ENCODE measurements around the gene NAV3.
"Not testable (repeated sequence)": the region's sequence is repeated elsewhere in the genome, so short reads cannot be mapped to it uniquely, and the experiment has no call there.

NAV3 gene

DNA sequence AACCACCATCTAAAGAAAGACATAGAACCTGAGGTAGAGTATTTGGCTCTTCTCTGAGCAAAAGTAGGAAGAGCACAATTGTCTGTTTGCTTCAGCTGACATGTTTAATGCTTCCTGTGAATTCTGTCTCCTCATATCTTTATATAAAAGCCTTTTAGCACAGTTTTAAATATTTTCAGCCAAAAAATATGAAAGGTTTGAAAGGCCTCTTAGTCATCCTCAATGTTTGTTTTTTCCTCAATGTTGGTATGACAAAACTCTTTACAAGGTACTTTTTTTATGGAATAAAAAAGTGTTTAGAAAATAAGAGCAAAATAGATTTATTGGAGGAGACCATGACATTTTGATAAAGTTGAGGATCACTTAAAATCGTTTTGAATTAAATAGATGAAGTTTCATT lies 360.9 kb downstream of the NAV3 start:
- peak; percentile 60 for DNase-seq (ENCODE audit: low read depth)

DNA sequence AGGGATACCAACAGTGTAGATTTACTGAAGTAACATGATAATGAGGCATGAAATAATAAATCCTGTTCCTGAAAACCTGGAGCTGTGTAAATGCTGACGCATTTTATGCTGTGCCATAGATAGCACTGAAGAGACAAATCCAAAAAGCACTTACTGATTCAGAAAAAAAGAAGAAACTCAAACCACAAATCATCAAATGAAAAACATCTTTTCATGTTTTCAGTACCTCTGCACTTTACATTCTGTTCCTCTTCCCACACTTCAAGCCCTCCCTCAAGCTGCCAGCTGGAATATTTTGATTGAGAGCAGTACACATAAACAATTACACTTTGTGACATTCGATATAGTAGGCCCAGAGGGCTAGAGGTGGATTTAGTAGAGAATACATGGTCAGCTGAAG lies 362.3 kb downstream of the NAV3 start:
- peak; percentile 57 for DNase-seq (ENCODE audit: low read depth)

DNA sequence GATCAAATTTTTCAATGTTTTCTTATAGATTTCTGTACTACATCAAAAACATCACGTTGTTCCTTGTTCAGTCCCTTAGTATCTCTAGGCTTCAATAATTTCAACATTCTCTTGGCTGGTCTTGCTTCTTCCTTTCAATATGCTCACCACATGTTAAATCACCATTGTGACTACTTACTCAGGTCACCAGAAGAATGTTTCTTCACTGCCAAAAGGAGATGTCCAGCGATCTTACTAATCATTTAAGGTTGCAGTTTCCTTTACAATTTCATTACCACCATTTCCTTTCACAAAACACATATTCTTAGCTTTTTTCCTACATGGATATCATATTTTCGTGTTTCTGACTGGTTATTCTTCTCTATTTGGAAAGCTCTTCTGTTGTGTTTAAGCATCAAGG lies 363.8 kb downstream of the NAV3 start:
- peak; percentile 96 for DNase-seq (ENCODE audit: low read depth)

DNA sequence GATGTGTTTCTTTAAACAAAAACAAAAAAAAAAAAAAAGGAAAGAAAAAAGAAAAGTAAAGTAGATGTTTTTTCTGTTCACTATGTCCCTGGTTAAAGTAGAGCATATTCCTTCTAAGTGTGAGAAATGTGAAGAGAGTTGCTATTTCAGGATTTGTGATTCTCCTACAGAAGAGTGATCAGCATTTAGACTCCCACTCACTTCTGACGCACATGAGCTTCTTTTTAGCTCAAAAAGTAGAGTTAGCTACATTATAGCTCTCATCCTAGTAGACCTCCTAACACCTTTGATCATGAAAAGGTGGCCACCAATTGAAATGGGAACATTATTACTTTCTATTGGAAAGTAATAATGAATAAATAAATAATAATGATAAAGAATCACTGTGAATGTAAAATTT lies 368.2 kb downstream of the NAV3 start:
- DNase-seq (ENCODE audit: low read depth) = no peak

DNA sequence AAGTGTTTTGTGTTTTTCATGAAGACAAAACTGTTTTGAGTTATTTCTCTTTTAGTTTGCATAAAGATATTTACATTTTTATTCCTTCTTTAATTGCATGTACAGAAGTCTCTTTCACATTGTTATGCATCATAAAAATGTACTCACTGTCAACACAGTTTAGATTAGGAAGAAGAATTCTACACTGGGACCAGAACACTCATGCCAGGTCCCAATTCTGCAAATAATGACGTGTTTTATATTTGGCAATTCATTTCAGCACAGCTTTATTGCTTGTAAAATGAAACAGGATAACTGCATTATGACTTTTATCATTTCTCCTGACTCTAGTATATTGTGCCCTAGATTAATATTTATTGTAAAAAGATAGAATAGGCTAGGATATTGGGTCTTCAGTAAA lies 369.2 kb downstream of the NAV3 start:
- DNase-seq (ENCODE audit: low read depth) = no peak

DNA sequence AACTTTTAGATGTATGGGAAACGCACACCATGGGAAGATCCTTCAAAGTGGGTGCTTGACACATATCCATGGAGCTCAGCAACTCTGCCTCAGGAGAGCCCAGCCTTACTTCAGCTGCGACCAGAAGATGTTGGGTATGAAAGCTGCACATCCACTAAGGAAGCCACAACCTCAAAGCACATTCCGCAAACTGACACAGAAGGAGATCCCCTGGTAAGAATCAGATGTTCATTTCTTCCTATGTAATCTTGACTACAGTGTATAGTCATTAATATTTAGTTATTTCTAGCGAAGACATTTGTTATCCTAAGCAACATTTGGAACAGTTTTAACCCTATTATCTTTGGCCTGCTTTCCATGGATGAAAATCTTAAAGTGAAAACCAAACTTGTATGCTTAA lies 374.2 kb downstream of the NAV3 start:
- no peak for DNase-seq (ENCODE audit: low read depth)

DNA sequence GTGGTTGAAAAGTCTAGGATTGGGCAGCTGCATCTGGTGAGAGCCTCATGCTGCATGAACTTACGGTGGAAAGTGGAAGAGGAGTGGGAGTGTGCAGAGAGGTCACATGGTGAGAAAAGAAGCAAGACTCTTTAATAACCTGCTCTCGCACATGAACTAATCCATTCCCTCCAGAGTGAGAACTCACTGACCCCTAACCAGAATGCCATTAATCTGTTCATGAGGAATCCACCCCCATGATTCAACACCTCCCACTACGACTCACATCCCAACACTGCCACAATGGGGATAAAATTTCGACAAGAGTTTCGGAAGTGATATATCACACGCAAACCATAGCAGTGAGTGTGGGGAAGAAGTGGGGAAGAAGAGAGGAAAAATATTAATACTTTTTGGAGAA lies 377.4 kb downstream of the NAV3 start:
- DNase-seq (ENCODE audit: low read depth) = no peak

DNA sequence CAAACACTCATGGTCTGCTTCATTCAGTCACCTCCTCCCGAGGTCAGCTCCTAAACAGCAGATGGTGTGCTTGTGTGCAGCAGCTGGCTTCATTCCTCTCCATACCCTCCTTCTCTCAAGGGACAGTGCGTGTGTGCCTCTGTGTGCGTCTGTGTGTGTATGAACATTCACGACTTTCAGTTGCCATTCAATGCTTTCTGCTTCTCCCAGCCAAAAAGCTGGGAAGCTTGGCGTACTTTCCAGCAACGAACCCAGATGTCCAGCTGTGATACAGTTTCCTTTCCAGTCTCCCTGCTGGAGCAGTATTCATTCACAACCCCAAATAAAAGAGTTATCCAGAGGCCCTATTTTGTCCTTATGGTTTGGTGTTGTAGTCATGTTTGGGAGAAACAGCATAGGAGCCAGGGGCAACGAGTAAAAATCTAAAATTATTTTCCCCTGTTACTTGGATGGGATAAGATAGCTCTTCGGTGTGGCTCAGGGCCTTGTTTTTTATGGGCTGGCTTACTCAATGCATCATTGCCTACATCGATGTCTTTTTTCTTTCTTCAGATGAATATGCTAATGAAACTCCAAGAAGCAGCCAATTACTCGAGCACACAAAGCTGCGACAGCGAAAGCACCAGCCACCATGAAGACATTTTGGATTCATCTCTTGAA lies 379.3 kb downstream of the NAV3 start:
- no peak for DNase-seq (ENCODE audit: low read depth)

DNA sequence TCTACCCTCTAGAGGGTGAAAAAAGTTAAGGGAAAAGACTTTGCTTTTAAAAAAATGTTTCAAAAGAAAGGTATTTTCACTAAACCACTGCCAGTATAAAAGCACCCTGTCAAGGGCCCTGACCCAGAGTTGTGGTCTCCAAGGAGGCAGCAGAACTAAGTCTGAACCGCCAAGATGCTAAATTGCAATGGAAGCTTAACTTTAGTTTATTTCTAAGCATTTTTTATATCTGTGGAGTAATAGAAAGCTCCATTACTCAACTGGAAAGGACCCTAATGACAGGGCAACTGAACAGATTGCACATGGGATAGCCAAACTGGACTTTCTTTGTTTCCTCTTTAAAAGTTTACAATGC lies 379.8 kb downstream of the NAV3 start:
- no peak for DNase-seq (ENCODE audit: low read depth)

DNA sequence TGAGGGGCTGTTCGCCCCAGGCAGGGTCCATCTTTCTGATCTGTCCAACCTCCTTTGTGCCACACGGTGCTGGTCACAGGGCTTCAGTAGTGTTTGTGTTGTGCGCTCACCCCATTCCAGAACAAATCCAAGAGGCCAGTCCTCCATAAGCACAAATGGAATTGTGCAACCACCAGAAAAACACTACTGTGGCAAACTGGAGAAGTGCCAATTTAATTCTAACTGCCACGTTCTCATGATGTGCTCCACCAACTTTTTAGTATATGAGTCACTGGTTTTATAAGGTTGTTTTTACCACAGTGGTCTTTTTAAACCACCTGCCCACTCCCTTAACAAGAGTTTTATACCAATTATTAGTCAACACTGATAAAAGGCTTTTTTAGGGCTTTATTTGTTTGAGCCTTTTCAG lies 380.2 kb downstream of the NAV3 start:
- DNase-seq (ENCODE audit: low read depth) = peak; percentile 89

DNA sequence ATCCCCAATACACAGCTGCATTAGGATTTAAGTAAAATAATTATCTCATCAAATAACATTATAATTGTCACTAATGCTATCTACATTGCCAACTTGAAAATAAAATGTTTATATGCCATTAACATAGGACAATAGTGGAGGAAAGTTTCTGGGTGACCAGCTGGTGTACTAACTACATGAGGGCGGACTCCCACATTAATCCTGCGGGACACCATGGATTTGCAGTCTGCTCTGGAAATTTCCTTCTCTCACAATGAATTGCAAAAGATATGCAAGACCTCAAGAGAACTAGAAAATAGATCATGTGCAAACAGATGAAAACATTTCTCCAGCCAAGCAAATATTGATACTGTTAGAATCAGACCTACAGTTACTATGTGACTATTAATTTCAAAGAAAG lies 390.1 kb downstream of the NAV3 start:
- DNase-seq (ENCODE audit: low read depth) = no peak

DNA sequence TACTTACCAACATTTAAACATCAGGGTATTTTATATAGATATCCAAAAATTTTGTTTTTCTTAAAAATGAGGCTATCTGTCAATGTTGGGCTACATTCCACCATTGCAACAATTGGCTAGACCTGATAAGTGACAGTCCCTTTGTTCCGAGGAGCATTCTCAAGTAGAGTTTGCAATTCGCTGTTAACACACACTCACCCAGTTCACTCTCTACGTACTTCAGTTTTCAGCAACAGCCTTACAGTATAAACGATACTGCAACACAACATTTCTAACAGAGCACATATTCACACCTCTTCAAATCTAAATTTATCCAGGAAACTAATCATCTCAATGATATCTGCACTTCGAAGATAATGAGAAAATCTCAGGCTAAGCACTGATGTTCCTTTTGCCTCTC lies 393.5 kb downstream of the NAV3 start:
- DNase-seq (ENCODE audit: low read depth) = no peak

DNA sequence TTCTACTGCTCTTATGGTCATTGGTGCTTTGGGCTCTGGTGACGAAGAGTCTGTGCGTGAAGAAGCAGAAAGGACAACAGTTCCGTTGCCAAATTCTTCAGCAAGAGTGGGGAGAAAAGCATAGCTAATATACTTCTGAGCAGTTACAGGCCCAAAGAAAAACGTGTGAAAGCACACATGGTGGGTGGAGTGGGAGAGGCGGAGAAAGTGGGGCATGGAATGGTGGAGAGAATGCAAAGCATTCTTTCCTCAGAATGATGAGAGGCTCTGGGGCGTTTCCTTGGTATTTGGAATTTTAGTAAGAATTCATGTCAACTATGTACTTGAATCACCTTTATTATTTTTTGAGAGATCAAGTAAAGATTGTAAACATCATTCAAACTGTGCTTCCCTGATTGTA lies 396.1 kb downstream of the NAV3 start:
- DNase-seq (ENCODE audit: low read depth) = no peak

DNA sequence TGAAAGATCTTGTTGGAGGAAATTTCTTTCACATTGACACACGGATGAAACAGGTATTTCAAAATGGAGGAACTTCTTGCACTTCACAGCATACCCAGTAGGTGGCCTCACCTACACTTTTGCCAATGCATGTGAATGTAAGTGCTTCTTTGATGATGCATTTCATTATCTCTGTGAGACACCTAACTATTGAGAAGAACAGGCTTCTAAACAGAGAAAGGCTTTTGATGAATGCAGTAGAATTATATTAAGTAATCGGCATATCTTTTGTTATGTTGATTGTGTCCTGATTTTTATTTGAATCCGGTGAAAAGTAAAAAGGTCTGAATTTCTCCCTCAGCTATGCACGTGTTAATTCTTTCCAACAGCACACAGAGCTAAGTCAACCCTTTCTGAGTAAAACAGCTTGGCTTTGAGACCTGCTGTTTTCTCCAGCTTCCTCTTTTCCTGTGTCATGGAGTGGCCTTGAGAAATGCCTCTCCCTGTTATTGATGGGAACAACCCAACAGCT lies 399.0 kb downstream of the NAV3 start:
- peak; percentile 68 for DNase-seq (ENCODE audit: low read depth)

DNA sequence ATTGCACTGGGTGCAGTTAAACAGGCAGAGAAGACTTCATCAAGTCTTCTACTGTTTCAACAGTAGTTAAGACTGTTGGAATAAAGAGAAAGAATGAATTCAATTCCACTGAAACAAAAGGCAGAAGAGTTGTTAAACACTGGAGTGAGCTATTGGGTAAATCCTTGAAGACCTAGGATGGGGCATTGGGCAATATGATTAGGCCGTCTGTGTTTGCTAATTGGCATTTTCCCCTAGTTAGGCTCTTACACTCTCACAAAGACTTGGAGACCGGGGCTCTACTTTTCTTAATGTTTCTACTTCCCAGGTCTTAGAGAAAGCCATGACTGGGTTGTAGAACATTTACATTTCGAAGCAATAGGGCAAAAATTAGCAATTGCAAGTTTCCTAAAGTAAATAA lies 402.1 kb downstream of the NAV3 start:
- DNase-seq (ENCODE audit: low read depth) = no peak

DNA sequence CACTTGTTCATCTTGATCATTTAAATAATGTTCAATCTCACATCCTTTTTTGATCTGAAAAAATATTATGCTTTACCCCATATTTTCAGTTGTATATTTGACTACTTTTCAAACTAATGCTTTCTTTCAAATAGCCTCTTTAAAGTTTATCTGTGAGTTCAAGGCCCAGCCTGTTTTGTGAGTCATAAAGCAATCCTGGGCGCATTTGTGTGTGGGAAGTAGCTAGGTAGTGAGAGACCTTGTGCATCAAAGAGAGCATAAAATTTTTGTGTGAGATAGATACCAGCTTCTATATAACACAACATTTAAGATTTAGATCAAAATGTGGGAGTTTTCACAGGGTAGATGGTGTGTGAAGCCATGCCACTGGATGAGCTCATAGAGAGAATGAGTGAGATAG lies 405.6 kb downstream of the NAV3 start:
- peak; percentile 36 for DNase-seq (ENCODE audit: low read depth)

DNA sequence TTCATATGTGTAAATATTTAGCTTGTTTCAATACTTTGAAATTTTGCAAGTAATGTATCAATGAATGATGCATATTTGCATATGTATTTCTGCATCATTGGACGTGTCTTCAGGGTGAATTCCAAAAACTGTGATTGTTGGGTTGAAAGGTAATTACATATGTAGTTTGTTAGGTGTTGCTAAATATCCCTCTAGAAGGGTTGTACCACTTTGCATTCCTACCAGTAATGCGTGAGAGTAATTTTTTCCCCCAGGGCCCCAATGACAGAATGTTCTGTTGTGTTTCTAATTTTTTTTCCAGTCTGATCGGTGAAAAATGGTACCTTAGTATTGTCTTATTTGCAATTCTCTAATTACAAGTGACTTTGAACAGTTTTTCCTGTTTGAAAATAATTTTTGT lies 408.9 kb downstream of the NAV3 start:
- peak; percentile 56 for DNase-seq (ENCODE audit: low read depth)

DNA sequence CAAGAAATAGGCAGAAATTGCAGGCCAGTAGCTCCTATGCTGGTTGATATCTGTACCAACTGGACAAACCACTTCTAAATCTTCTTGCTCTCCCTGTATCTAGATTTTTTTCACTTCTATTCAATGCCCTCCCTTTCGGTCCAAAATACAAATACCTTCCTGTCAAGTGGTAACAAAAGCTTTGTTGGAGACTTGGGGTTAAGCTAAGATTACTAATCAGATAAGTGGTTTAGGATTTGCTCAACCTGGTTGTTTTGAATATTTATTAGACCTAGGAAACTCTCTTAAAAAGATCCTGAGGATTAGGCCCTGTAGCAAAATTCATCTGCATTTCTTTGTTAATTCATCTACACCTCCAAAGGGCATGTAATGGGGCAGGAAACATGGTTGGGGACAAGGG lies 410.1 kb downstream of the NAV3 start:
- DNase-seq (ENCODE audit: low read depth) = no peak

DNA sequence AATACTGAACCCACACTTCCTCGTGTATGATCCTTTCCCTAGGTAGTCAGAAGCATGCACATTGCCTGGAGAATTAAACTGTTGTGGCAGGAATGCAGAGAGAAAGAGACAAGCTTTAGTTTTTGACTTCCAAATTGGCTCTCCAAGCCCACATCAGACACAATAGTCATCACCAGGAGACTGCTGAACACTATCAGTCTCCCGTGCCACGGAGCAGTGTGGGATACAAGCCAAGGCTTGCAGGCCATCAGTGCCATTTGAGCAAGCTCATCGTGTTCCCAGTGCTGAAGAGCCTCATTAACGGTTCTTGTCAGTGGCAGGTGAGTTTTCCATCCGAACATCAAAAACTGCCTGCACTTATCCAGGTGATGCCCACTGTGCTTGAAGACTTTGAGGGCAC lies 410.8 kb downstream of the NAV3 start:
- DNase-seq (ENCODE audit: low read depth) = no peak

DNA sequence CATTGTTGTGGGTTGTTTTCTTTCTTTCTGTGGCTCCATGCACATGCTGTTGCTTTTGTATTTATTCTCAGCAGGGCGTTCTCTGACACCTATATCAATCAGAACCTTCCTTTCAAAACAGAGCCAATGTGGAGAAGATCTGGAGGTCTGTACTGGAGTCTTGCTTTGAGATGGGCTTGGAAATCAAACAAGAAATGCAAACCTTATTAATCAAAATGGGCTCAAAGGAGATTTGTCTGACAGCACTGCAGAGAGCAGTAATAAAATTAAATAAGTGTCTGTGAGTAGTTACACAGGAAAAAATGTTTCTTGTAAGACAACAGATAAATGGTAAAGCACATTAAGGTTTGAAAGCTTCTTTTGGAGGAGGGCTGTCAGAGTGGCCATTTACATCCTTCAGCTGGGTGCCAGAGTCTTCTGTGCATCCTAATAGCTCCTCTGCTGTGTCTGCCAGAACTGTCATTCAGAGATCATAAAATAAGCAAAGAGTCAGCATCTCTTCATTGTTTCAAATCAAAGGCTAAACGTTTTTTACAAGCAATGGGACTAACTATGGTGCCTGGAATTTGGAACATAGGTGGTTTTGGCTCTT lies 414.3 kb downstream of the NAV3 start:
- no peak for DNase-seq (ENCODE audit: low read depth)

DNA sequence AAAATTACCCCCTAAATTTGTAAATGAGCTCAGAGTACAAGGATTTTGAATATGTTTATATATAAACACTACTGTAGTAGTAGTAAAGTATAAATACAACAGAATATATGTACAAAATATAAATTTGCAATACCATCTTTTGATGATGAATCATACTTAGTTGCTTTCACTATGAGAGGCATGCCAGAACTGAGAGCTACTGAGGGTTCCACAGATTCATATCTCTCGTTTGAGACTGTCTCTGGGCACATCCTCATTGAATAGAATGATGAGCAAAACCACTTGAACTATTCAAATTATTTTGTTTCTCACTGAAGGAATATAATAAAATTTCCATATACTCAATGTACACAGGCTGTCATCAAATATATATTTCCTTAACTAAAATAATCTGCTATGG lies 417.6 kb downstream of the NAV3 start:
- DNase-seq (ENCODE audit: low read depth) = peak; percentile 60

DNA sequence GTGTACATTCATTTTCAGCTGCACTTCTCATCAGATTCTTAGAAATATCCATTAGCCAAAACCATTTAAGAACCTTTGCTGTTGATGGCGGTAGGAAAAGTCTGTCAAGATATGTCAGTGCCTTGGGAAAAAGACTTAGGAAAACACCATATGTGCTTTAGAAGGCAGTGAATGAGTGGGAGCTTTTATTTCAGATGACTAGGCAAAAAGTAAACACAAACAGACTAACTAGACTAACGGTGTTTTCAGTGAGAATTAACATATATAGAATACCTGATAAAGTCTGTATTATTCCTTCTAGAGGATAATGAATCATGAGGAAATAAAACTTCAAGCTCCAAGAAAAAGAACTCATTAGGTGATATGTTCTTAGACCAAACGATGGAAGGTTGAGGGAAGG lies 418.9 kb downstream of the NAV3 start:
- no peak for DNase-seq (ENCODE audit: low read depth)

DNA sequence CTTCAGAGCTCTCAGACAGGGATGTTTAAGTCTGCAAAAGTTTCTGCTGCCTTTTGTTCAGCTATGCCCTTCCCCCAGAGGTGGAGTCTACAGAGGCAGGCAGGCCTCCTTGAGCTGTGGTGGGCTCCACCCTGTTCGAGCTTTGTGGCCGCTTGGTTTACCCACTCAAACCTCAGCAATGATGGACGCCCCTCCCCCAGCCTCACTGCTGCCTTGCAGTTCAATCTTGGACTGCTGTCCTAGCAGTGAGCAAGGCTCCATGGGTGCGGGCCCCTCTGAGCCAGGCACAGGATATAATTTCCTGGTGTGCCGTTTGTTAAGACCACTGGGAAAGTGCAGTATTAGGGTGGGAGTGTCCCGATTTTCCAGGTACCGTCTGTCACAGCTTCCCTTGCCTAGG lies 427.0 kb downstream of the NAV3 start:
- not testable (repeated sequence) for DNase-seq (ENCODE audit: low read depth)

DNA sequence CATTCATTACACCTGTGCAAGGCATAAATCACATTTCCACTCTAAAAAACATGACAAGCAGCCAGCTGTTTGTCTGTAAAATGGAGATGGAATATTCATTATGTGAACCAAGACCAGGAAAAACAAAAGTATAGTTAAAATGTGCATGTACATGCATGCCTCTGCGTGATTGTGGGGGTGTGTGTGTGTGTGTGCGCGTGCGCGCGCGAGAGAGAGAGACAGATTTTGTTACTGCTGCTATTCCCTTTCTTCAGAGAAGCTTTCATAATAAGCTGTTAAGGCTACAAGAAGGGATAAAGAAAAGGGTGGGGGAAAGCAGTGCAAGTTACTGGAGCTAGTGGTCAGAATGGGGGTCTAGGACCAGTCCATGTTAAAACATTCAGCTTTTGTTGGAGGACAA lies 430.3 kb downstream of the NAV3 start:
- no peak for DNase-seq (ENCODE audit: low read depth)

Data from iris pigment epithelial cell (primary cell).